Breast epithelium (tissue), 3 donors: Measurements from ENCODE around the gene RTBDN.

Experiments used
- CTCF ChIP-seq, 3 donors: fragments of 450-650 bp; IDR thresholded peaks; one replicate each; pipeline ENCODE4 v1.5.1; 2016 to 2017; ENCODE audit warnings: antibody characterized with exemption in 3 of 3, mild to moderate bottlenecking in 3 of 3, moderate library complexity in 3 of 3
- POLR2AphosphoS5 ChIP-seq, 3 donors: sonication (generic); formaldehyde crosslinking; IDR thresholded peaks; one replicate each; pipeline ENCODE4 v1.6.1; 2017; ENCODE audit warnings: antibody characterized with exemption in 3 of 3

GRCh38 chr19:12802267-12803106 lies 31.9 kb downstream of the RTBDN start:
- TF ChIP-seq CTCF (IDR thresholded peaks at IDR 0.05), result no peak
- no peak for TF ChIP-seq POLR2AphosphoS5 (IDR thresholded peaks at IDR 0.05)
